Stimulated activated CD8-positive, alpha-beta memory T cell treated with anti-CD3 and anti-CD28 coated beads, Interleukin-15, amount 100 ng/mL, for 1 hour (primary cell): ENCODE measurements around the gene SIRPD.
"Not testable (repeated sequence)": the region's sequence is repeated elsewhere in the genome, so short reads cannot be mapped to it uniquely, and the experiment has no call there.

Experiments used
- DNase-seq: peaks from one replicate; pipeline ENCODE4 v3.0.0-alpha.2; 2020; ENCODE audit warnings: low read depth

Gene SIRPD

DNA sequence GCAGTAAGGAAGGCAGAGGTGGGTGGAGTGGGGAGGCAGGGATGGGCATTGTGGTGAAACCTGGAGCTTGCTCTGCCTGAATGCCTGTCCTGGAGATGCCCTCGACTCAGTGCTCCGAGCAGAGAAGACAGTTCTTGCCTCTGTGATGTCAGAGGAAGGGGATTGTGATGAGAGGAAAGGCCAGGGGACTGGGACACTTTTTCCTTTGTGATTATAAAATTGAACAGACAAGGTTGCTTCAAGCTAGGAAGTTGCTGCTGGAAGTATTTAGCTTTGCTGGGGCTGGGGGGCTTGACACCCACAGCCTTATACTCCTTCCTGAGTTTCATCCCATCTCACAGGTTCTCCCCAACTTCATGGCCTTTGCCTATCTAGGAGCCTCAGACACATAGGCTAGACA is at the start of gene SIRPD:
Gene SIRPD (minus strand): TSS at position 101 of the 400 bp plus-strand sequence. CDS start 52 bp downstream, at position 49.
- no peak for DNase-seq

DNA sequence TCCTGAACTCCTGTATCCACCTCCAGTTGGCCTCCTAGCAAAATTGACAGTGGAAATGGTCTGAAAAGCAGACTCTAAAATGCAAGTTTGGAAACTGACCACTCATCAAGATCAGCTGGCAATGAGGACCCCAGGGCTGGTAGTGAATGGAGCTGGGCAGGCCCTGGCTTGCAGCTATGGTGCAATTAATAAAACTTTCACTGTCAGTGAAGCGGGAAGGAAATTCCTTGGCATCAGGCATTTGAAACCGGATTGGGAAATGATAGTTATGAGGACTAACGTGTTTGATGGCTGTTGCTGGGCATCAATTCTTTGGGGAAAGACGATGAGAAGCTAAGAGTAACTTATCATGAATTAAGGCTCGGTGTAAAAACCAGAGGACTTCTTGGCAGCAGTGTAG is 43.2 kb upstream of the SIRPD start:
- no peak for DNase-seq

DNA sequence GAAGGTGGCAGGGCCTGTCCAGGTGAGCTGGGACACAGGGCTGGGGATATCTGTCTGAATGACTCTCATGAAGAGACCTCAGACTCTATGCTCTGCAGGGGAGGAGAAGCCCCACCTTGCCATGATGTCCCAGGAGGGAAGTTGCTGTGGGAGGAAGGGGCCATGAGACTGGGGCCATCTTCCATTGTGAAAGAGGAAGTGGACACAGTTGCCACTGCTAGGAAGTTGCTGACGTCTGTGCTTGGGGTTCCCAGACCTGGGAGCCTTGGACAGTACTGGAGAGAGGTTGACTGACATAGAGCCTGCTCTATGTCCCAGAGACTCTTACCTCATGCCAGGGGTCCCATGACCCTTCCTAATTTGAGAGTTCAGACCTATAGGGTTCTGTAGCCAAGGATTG is 37.8 kb upstream of the SIRPD start:
- no peak for DNase-seq

DNA sequence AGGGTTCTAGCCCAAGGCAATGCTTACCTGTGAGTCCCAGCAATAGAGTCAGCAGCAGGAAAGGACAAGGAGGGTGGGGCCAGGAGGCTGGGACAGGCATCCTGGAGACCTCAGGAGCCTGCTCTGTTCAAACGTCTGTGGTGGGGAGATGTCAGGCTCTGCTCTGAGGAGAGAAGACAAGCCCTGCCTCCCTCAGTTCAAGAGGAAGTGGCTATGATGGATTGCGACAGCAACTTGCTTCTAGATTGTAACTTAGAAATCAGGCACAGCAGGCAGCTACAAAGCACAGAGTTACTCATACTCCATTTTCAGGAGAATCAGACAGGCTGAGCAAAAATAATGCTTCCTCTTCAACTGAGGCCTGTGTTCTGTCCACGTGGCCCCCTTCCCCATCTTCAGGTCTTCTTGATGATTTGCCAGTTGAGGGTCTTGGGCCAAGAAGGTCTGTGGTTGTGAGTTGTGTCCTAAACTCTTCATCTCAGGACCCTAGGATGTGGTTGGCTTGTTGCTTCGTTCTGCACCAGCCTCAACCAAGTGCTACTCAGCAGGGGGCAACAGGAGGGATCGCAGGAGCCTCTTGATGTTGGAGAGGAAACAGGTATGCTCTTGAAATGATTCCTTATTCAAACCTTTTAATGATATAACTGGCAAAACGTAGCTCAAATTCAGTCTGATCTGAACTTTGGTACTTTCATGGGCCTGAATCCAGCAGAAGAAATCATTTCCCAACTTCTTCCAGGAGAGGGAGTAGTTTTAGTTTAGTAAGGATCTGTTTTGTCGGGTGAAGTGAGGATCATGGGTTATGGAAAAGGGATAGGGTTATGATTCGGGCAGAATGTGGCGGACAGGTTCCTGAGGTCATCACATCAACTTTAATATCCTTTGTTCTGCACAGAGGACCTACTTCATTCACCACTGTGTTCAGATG is 31.3 kb upstream of the SIRPD start:
- no peak for DNase-seq

DNA sequence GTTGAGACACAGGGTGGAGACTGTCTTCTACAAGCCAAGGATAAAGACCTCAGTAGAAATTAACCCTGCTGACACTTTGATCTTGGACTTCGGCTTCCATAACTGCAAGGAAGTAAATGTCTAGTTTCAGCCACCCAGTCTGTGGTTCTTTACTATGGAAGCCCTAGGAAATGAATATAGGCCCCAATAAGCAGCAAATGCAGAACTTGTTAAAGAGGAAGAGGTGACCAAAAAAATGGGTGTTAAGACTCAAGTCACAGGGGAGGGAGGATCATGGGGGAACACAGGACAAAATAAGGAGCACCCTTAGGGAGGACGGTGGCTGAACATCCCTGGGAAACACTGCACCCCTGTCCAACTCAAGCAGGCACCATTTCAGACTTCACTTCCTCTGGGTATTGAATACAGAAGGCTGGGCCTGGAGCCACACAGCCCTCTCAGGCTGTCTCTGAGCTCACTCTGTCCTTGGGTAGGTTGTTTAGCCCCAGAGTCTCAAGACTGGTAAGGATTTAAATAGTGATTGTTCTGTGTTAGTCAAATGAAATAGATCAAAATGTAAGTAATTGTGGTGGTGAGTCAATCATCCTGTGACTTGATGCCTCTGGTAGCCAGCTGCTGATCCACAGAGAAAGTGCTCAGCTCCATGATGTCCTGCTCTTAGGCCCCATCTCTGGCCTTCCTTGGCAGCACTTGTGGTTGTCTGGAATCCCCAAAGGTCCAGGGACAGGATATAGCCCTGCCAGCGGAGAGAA is 30.5 kb upstream of the SIRPD start:
- no peak for DNase-seq

DNA sequence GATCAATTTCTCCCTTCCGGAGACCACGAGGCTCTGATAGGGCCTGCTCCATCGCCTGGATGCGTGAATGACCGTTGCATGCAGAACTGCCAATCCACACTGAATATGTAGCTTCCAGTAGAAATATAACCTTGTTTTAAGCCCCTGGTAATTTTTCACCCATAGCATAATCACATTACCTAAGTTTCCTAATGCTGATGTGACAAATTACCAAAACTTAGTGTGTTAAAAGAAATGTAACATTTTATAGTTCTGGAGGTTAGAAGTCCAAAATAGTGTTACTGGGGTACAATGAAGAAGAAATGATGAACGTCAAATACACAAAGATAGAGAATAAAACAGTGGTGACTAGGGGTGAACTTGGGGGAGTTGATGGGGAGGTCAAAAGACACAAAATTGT is 22.0 kb upstream of the SIRPD start:
- DNase-seq: no peak

DNA sequence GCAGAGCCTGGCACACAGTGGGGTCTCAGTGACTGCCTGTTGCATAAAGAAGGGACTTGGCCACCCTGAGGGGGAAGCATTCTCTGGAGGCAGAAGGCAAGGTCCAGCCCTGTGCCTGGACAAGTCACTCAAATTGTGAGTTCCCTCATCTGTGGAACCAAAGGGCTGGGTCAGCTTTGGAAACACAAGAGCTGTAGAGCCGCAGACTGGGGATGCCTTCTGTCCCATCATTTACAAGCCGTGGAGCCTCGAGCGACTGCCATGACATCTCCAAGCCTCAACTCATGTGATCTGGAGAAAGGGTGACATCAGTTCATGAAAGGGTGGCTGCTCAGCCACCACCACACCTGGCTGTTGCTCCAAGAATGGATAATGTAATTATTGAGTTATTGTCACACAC is 20.4 kb upstream of the SIRPD start:
- no peak for DNase-seq

DNA sequence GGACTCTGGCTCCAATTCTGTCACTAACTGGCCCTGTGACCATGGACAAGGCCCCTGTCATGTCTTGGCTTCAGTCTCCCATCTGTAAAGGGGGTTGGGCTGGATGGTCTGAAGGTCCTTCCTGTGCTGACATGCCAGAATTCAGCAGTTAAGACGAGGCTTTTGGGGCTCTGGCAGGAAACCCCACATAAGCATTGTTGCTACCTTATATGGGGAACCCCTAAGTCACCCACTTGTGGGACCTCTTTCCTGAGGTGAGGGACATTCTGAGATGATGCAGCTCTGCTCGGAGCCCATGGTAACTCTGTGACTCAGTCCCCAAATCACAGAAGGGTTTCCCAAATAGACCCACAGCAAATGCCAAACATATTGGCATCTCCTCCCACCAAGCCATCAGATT is 19.8 kb upstream of the SIRPD start:
- not testable (repeated sequence) for DNase-seq

DNA sequence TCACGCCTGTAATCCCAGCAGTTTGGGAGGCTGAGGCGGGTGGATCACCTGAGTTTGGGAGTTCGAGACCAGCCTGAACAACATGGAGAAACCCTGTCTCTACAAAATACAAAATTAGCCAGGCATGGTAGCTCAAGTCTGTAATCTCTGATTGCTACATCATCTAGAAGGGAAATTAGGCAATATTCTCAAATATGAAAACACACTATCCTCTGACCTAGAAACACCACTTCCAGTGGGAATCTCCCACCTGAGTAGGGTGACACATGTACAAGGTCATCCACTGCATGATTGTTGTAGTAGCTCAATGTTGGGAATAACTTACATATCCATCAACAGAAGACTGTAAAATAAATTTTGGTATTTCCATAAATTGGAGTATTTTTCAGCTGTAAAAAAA is 19.1 kb upstream of the SIRPD start:
- DNase-seq: no peak

DNA sequence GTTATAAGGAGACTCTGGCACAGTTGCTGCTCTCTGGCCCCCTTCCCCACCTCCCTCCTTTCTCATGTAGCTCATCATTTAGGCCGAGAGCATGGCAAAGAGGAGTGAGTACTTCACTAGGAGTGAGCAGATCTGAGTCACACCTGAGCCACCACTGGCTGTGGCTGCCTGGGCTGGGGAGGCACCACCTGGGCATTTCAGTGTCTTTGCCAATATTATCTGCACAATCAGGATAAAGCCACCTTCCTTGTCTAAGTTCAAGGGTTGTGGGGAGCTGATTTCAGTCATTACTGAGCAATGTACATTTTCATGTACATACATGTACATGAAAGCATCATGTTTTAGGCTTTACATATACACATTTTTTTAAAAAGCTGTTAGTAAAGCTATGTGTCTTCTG is 18.5 kb upstream of the SIRPD start:
- DNase-seq: not testable (repeated sequence)

DNA sequence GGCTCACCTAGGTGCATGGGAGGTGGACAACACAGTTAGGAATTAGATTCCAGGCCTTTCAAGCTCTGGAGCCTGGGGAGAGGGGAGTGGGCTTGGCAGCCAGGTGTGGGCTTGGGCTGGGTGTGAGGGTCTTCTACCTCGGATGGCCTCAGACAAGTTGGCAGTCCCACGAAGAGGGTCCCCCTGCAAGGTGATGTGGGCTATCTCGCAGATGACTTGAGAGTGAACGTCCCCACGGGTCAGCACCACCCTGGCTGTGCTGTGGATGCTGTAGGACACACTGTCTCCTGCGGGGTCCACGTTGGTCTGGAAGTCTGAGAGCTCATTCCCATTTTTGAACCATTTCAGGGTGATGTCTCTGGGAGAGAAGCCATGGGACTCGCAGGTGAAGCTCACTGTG is 14.1 kb upstream of the SIRPD start:
- DNase-seq: not testable (repeated sequence)

DNA sequence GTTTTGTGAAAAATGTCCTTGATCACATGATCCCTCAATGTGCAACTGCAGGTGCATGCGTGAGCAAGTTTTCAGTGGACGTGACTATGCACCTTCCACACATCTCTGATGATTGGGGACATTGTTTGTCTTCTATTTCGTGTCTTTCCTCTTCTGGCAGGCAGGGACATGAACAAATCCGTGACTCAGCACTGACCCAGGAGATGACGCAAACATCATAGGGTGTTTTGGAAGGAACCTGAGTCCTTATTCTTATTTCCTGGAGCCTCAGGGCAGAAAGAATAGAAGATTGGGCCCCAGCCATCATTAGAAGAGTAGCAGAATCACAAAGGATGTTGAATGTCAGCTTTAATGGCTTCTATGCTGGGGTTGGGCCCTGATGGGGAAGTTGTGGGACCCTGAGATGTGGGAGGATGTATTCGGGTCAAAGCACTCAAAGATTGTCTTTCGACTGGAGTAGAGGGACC is 11.9 kb upstream of the SIRPD start:
- no peak for DNase-seq

DNA sequence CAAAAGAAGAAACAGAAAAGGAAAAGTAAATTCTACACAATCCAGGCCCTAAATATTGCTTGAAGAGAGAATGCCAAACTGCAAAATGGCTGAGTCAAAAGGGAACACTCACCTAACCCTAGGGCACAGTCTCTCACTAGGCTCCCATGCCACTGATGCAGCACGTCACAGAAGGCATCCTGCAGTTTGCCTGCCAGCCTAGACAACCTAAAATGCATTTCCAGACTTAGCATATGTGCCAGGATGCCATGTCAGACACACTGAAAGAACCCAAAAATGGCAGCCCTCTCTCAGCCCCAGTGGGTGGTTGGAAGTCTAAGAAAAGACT is 10.6 kb upstream of the SIRPD start:
- no peak for DNase-seq

DNA sequence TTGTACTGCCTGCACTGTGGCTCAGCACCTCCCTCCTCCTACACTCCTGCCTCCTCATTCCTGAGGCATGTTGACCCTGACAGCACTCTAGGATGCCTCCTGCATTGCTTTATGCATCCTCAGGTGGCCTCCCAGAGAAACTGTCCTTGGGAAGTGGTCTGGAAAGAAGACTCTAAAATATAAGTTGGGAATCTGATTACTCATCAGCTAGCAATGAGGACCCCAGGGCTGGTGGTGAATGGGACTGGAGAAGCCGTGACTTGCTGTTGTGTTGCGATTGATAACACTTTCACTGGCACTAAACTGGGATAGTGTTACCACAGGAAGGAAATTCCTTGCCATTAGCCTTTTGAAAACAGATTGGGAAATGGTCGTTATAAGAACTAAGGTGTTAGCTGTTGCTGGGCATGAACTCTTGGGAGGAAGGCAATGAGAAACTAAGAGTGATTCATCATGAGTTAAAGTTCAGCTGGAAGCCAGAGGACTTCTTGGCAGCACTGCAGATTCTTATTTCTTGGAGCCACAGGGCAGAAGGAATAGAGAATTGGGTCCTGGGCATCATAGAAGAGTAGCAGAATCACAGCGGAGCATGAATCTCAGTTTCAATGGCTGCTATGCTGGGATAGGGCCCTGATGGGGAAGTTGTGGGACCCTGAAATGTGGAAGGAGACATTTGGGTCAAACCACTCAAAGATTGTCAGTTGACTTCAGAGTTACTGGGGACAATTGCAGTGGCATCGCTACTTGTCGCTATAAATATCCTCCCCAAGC is 10.1 kb upstream of the SIRPD start:
- DNase-seq: no peak

DNA sequence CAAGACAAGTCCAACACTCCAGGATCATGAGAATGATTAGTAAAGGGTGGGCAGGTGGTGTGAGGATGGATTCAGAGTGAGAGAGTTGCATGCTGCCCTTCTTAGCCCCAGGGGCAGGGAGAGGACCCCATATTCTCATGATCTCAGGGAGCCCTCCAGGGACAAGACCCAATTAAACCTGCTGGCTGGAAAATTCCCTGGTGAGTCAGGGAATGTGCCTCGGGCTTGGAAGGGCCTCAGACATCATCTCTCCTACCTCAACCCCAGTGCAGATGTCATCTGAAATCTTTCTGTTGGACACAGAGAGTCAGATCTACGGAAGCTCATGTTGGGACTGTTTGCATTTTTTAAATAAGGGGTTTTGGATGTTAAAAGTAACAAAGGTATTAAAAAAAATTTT is 9.2 kb upstream of the SIRPD start:
- DNase-seq: no peak

DNA sequence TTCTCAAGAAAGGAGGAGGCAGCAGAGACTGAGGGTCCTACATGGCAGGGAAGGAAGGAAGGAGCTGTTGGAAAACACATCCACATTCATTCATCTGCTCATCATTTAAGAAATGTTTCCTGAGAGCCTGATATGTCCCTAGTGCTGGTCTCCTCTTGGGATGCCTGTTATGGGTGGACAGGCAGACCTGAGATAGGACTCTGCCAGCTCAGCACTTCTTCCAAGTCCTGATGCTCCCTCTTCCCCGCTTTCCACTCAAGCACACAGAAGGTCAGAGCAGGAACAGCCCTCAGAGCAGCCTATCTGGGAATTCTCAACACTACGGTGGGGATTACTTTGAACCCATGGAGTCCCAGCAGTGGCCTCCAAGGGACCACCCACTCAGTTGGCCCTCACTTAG is 8.0 kb upstream of the SIRPD start:
- no peak for DNase-seq

DNA sequence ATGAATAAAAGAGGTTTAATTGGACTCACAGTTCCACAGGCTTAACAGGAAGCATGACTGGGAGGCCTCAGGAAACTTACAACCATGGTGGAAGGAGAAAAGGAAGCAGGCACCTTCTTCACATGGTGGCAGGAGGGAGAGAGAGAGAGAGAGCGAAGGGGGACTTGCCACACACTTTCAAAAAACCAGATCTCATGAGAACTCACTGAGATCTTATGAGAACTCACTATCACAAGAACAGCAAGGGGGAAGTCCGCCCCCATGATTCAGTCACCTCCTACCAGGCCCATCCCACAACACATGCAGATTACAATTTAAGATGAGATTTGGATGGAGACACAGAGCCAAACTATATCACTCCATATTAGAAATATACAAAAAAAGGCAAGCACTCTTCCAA is 6.1 kb upstream of the SIRPD start:
- DNase-seq: no peak

DNA sequence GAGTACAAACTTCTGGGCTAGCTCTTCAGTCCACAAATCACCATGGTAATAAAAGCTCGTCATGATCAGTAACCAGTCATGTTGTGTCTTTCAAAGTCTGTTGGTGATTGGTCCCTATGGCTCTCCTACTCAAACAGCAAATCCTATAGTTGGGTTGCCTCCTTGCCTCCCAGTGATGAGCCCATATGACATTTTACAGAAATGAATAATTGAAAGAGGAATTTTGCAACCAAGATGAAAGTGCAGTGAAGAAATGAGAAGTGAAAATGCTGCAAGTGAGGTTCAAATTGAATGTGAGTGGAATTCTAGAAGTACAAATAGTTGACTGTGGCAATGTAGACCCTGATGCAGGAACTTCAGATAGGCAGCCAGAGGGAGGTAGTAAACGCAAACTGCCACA is 5.1 kb upstream of the SIRPD start:
- no peak for DNase-seq

DNA sequence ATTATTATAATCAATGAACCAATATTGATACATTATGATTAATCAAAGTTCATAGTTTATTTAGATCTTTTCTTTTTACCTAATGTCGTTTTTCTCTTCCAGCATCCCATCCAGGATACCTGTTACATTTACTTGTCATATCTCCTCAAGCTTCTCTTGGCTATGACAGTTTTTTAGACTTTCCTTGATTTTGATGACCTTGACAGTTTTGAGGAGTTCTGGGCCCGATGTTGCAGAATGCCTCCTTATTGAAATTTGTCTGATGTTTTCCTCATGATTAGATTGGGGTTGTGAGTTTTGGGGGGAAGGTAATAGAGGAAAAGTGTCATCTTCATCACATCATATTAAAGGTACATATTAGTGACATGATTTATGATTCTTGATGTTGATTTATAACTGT is 3.8 kb upstream of the SIRPD start:
- no peak for DNase-seq

DNA sequence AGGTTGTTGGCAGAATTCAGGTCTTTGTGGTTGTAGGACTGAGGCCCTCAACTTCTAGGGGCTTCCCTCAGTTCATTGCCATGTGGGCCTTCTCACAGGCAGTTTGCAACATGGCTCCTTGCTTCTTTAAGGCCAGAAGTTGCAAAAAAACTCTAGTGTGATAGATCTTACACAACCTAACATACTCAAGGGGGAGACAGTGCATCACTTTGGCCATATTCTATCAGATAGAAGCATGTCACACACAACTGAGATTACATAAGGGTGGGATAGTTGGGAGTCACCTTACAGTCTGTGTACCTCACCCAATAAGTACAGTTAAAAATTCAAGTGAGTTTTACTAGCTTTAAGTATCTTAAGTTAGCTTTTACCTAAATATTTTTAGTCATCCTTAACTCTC is 1.6 kb downstream of the SIRPD start:
- no peak for DNase-seq

DNA sequence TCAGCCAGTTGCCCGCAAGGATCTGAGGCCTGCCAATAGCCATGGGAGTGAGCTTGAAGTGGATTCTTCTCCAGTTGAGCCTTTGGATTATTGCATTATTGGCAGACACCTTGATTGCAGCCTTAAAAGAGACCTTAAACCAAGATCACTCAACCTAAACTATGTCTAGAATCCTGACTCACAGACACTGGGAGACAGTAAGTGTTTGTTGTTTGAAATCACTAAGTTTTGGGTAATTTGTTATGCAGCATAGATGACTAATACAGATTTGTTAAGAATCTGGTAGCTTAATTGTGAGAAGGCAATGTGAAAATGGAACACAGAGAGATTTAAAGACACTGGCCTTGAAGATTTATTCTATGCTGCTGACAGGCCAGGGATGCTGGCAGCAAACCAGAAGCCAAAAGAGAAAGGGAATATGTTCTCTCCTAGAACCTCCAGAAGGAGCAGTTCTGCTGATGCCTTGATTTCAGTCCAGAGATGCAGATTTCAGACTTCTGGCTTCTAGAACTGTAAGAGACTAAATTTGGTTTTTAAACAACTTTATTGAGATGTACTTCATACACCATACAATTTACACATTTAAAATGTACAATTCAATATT is 17.6 kb downstream of the SIRPD start:
- no peak for DNase-seq

DNA sequence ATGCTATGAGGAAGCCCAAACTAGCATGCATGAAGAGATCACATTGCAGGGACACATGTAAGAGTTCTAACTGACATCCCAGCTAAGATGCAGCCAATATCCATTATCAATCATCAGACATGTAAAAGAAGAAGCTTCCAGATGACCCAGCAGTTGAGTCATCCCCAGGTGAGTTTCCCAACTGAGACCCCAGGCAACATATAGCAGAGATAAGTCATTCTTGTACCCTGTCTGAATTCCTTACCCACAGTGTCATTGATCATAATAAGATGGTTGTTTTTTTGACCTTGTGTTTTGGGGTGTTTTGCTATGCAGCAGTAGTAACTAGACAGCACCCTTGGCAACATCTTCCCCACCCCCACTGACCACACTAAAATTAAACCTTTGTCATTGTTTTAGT is 18.9 kb downstream of the SIRPD start:
- no peak for DNase-seq
